ENCODE data around the gene NUDT16. TPM values are rescaled to one million over a fixed set of nuclear protein-coding genes. Genes with fewer than 3 reads are reported as not detected.
A peak's percentile ranks its signal among the peaks of the same experiment; 100 is the strongest.
"Not testable (repeated sequence)": the region's sequence is repeated elsewhere in the genome, so short reads cannot be mapped to it uniquely, and the experiment has no call there.

Gene NUDT16
- total RNA-seq, 1 donor from 2014 or later: 11.5 TPM

DNA sequence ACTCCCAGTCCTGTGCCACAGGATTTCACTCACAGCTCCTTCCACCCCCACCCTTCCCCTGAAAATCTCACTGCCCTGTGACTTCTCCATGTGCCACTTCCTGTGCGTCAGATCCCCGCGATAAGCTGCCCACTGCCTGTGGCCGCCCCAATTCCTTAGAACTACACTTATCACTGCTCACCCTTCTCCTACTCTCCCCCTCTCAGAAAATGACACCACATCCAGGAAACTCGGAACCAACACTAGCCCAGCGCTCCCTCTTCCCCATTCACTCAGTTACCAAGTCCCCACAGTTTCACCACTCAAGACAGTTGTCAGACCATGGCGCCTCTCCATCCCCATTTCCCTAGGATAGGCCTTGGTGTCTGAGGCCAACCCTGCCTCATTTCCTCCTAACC lies 20.5 kb upstream of the NUDT16 start:
- H3K27me3 Mint-ChIP-seq (ENCODE audit: insufficient read depth): peaks cover 27% of the 10 kb centered on the region
- intact Hi-C loops (cut with micrococcal nuclease); H3K36me3 Mint-ChIP-seq (ENCODE audit: low read depth); H3K9me3 Mint-ChIP-seq; DNase-seq (ENCODE audit: low spot score): not testable (repeated sequence)
- peak overlapping the region; percentile 24 for H3K4me3 Mint-ChIP-seq
- peak overlapping the region; percentile 7 for H3K27ac Mint-ChIP-seq
- peaks cover 13% of the 10 kb centered on the region for H3K4me1 Mint-ChIP-seq (ENCODE audit: low read depth)

GRCh38 chr3:131361464-131362421 lies 19.8 kb upstream of the NUDT16 start:
- Mint-ChIP-seq H3K4me1 (ENCODE audit: low read depth) (peaks cover 13% of the 10 kb centered on the region), H3K4me3 (peak overlapping the region; percentile 67), H3K27ac (no peak overlapping the region), H3K27me3 (ENCODE audit: insufficient read depth) (peaks cover 23% of the 10 kb centered on the region), H3K9me3 (no peaks in the 10 kb centered on the region), H3K36me3 (ENCODE audit: low read depth) (peaks cover 2% of the 10 kb centered on the region)
- intact Hi-C loops (cut with micrococcal nuclease): no loop called here
- DNase-seq (ENCODE audit: low spot score): no peak

DNA sequence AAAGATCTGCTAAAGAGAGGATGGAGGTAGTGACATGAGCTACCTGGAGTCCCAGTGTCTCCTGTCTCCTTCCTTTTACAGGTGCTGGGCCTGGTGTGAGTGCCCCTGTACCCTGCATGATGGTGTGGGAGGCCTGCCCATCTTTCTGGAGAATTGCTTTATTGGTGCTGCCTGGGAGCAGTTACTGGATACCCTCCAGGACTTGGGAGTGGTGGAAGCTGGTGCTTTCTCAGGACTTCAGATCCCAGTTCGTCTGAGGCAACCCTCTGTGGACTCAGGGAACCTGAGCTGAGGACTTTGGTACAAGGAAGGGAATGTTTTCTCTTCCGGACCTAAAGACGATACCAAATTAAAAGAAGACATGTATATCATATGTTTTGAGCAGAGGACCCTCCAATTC lies 18.3 kb upstream of the NUDT16 start:
- DNase-seq (ENCODE audit: low spot score): no peak
- intact Hi-C loops (cut with micrococcal nuclease): no loop called here
- Mint-ChIP-seq H3K27me3 (ENCODE audit: insufficient read depth) (peaks cover 21% of the 10 kb centered on the region), H3K36me3 (ENCODE audit: low read depth) (peaks cover 2% of the 10 kb centered on the region), H3K4me3 (no peak overlapping the region), H3K27ac (no peak overlapping the region), H3K9me3 (no peaks in the 10 kb centered on the region), H3K4me1 (ENCODE audit: low read depth) (peaks cover 13% of the 10 kb centered on the region)

DNA sequence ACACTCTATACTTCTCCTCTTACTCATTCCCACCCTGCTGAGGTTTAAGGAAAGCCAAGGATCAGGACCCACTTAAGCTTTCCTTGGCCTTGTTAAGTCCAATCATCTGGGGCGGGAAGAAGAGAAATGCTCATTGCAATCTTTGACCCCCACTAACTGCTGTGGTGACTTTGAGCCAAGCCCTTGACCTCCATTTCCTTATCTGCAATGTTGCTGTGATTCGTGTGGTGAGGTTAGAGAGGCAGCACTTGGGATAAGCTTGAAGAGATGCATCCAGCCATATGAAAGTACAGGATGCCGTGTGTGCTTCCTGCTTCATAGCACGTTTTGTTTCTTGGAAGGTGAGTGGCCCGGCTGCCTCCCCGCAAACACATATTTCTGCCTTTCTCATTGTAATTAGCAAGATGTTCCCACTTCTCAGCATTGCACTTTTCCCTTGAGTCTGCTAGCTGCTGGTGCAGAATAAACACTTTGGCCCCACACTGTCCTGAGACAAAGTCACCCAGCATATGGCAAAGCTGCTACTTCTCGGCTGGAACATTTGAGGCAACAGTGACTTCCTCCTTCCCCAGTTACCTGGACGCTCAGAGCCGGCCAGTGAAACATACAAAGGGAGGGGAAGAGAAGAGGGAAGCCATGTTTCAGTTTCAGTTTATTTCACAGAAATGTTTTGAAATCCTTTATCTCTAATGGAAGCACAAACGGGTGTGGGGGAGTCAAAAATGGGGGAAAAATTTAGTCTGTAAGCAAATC lies 10.5 kb upstream of the NUDT16 start:
- peaks cover 3% of the 10 kb centered on the region for H3K36me3 Mint-ChIP-seq (ENCODE audit: low read depth)
- H3K4me1 Mint-ChIP-seq (ENCODE audit: low read depth): peaks cover 6% of the 10 kb centered on the region
- no peak overlapping the region for H3K27ac Mint-ChIP-seq
- no peaks in the 10 kb centered on the region for H3K9me3 Mint-ChIP-seq
- no peak for DNase-seq (ENCODE audit: low spot score)
- no peaks in the 10 kb centered on the region for H3K27me3 Mint-ChIP-seq (ENCODE audit: insufficient read depth)
- no peak overlapping the region for H3K4me3 Mint-ChIP-seq
- intact Hi-C loops (cut with micrococcal nuclease): no loop called here

- Mint-ChIP-seq H3K4me1 (ENCODE audit: low read depth) (peaks cover 6% of the 10 kb centered on the region), H3K27ac (no peak overlapping the region), H3K36me3 (ENCODE audit: low read depth) (peaks cover 4% of the 10 kb centered on the region), H3K27me3 (ENCODE audit: insufficient read depth) (no peaks in the 10 kb centered on the region), H3K9me3 (no peaks in the 10 kb centered on the region), H3K4me3 (no peak overlapping the region)
- no peak for DNase-seq (ENCODE audit: low spot score)
- intact Hi-C loops (cut with micrococcal nuclease): no loop called here
Observed at GRCh38 chr3:131371688-131372066, 9.9 kb upstream of the NUDT16 start.

- H3K4me3 Mint-ChIP-seq: no peak overlapping the region
- intact Hi-C loops (cut with micrococcal nuclease): no loop called here
- no peaks in the 10 kb centered on the region for H3K27me3 Mint-ChIP-seq (ENCODE audit: insufficient read depth)
- peaks cover 11% of the 10 kb centered on the region for H3K4me1 Mint-ChIP-seq (ENCODE audit: low read depth)
- peaks cover 4% of the 10 kb centered on the region for H3K36me3 Mint-ChIP-seq (ENCODE audit: low read depth)
- no peak overlapping the region for H3K27ac Mint-ChIP-seq
- no peaks in the 10 kb centered on the region for H3K9me3 Mint-ChIP-seq
- no peak for DNase-seq (ENCODE audit: low spot score)
Observed at GRCh38 chr3:131374741-131375140, 6.8 kb upstream of the NUDT16 start.

GRCh38 chr3:131380821-131381444 lies 641 bp upstream of the NUDT16 start:
- peaks cover 45% of the 10 kb centered on the region for H3K4me1 Mint-ChIP-seq (ENCODE audit: low read depth)
- intact Hi-C loops (cut with micrococcal nuclease): loop anchor here (1.0 to 10.0 kb wide), 8 partner anchors 121 to 1486 kb away; partner anchors contain the start of genes ASTE1, DNAJC13, MRPL3 and NEK11
- DNase-seq (ENCODE audit: low spot score): not testable (repeated sequence)

DNA sequence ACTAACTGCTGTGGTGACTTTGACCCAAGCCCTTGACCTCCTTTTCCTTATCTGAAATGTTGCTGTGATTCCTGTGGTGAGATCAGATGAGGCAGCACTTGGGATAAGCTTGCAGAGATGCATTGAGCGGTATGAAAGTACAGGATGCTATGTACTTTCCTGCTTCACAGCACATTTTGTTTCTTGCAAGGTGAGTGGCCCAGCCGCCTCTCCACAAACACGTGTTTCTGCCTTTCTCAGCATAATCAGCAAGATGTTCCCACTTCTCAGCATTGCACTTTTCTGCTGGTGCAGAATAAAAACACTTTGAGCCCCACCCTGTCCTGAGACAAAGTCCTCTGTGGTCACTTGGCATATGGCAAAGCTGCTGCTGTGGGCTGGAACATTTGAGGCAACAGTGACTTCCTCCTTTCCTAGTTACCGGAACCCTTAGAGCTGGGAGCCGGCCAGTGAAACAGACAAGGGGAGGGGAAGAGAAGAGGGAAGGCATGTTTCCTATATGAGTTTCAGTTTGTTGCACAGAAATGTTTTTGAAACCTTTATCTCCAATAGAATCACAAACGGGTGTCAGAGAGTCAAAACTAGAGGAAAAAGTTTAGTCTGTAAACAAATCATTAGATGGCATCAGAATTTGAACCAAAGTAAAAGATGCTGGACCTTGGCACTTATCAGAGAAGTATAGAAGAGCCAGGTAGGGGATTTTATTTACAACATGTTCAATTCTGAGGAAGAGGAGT lies 5.0 kb downstream of the NUDT16 start:
- H3K4me3 Mint-ChIP-seq: peak overlapping the region; percentile 40

More at GRCh38 chr3:131380821-131381444, 641 bp upstream of the NUDT16 start:
- peak overlapping the region; percentile 92 for H3K4me3 Mint-ChIP-seq
- H3K9me3 Mint-ChIP-seq; H3K27me3 Mint-ChIP-seq (ENCODE audit: insufficient read depth): not testable (repeated sequence)
- H3K36me3 Mint-ChIP-seq (ENCODE audit: low read depth): peaks cover 23% of the 10 kb centered on the region
- H3K27ac Mint-ChIP-seq: peak overlapping the region; percentile 90

GRCh38 chr3:131387796-131388489 lies 6.4 kb downstream of the NUDT16 start:
- Mint-ChIP-seq H3K27me3 (ENCODE audit: insufficient read depth) (no peaks in the 10 kb centered on the region), H3K9me3 (no peaks in the 10 kb centered on the region), H3K4me3 (no peak overlapping the region), H3K27ac (no peak overlapping the region), H3K4me1 (ENCODE audit: low read depth) (peaks cover 46% of the 10 kb centered on the region), H3K36me3 (ENCODE audit: low read depth) (peaks cover 23% of the 10 kb centered on the region)
- no peak for DNase-seq (ENCODE audit: low spot score)
- intact Hi-C loops (cut with micrococcal nuclease): loop anchor here (2.0 to 10.0 kb wide), 2 partner anchors 83 to 1493 kb away; partner anchors contain the start of gene TMCC1

More for the DNA sequence above, 5.0 kb downstream of the NUDT16 start:
- DNase-seq (ENCODE audit: low spot score): peak; percentile 11
- intact Hi-C loops (cut with micrococcal nuclease): loop anchor here (2.0 to 10.0 kb wide), 2 partner anchors 84 to 1492 kb away; partner anchors contain the start of gene TMCC1
- peaks cover 23% of the 10 kb centered on the region for H3K36me3 Mint-ChIP-seq (ENCODE audit: low read depth)
- peak overlapping the region; percentile 85 for H3K27ac Mint-ChIP-seq
- peaks cover 53% of the 10 kb centered on the region for H3K4me1 Mint-ChIP-seq (ENCODE audit: low read depth)
- H3K27me3 Mint-ChIP-seq (ENCODE audit: insufficient read depth): no peaks in the 10 kb centered on the region
- no peaks in the 10 kb centered on the region for H3K9me3 Mint-ChIP-seq

- DNase-seq (ENCODE audit: low spot score): no peak
- intact Hi-C loops (cut with micrococcal nuclease): loop anchor here (10.0 kb wide), 1 partner anchor 1494 kb away; the partner anchor contains the start of gene TMCC1
- H3K27me3 Mint-ChIP-seq (ENCODE audit: insufficient read depth): no peaks in the 10 kb centered on the region
- peaks cover 23% of the 10 kb centered on the region for H3K36me3 Mint-ChIP-seq (ENCODE audit: low read depth)
- no peak overlapping the region for H3K4me3 Mint-ChIP-seq
- no peaks in the 10 kb centered on the region for H3K9me3 Mint-ChIP-seq
- H3K4me1 Mint-ChIP-seq (ENCODE audit: low read depth): peaks cover 42% of the 10 kb centered on the region
- H3K27ac Mint-ChIP-seq: no peak overlapping the region
Observed at GRCh38 chr3:131388490-131388799, 6.9 kb downstream of the NUDT16 start.

GRCh38 chr3:131390331-131390730 lies 8.8 kb downstream of the NUDT16 start:
- no peak overlapping the region for H3K4me3 Mint-ChIP-seq
- intact Hi-C loops (cut with micrococcal nuclease): no loop called here
- H3K27ac Mint-ChIP-seq: no peak overlapping the region

DNA sequence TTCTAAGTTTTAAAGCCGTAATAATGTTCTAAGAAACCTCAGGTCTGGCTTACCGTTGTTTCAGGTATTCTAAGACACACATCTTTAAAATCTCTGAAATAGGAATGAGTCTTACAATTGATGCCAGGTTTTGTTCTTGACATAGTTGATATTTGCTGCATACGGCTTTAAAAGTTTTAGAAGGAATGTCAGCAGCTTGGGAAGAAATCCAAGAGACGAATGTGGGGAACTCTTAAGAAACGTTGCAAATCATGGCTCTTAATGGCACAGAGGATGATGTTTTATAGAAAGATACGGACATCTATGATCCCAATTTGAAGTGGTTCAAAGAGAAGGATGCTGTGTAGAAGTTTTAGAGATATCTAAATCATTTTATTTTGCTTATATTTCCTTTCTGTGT lies 11.5 kb downstream of the NUDT16 start:
- no peak overlapping the region for H3K27ac Mint-ChIP-seq

More at GRCh38 chr3:131390331-131390730, 8.8 kb downstream of the NUDT16 start:
- Mint-ChIP-seq H3K27me3 (ENCODE audit: insufficient read depth) (peaks cover 3% of the 10 kb centered on the region), H3K4me1 (ENCODE audit: low read depth) (peaks cover 27% of the 10 kb centered on the region), H3K9me3 (no peaks in the 10 kb centered on the region), H3K36me3 (ENCODE audit: low read depth) (peaks cover 6% of the 10 kb centered on the region)
- DNase-seq (ENCODE audit: low spot score): no peak

More for the DNA sequence above, 11.5 kb downstream of the NUDT16 start:
- no peak overlapping the region for H3K4me3 Mint-ChIP-seq
- no peaks in the 10 kb centered on the region for H3K9me3 Mint-ChIP-seq
- peaks cover 2% of the 10 kb centered on the region for H3K4me1 Mint-ChIP-seq (ENCODE audit: low read depth)
- H3K36me3 Mint-ChIP-seq (ENCODE audit: low read depth): no peaks in the 10 kb centered on the region
- H3K27me3 Mint-ChIP-seq (ENCODE audit: insufficient read depth): peaks cover 3% of the 10 kb centered on the region
- no peak for DNase-seq (ENCODE audit: low spot score)
- intact Hi-C loops (cut with micrococcal nuclease): no loop called here
